ENCODE measurements around the gene PKD1L1.

DNA sequence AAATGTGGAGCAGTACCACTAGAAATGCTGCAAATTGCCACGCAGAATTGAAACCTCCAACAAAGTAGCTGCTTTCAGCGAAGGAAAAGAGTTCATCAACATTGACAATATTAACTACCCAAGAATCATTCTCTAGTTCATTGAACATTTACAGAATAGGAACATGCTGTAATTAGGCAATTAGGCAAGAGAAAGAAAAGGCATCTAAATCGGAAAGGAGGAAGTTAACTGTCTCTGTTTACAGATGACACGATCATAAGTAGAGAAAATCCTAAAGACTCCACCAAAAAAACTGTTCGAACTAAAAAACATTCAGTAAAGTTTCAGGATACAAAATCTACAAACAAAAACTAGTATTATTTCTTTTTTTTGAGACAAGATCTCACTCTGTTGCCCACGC is 8.9 kb upstream of the PKD1L1 start:
- TF ChIP-seq, protein P1, sequence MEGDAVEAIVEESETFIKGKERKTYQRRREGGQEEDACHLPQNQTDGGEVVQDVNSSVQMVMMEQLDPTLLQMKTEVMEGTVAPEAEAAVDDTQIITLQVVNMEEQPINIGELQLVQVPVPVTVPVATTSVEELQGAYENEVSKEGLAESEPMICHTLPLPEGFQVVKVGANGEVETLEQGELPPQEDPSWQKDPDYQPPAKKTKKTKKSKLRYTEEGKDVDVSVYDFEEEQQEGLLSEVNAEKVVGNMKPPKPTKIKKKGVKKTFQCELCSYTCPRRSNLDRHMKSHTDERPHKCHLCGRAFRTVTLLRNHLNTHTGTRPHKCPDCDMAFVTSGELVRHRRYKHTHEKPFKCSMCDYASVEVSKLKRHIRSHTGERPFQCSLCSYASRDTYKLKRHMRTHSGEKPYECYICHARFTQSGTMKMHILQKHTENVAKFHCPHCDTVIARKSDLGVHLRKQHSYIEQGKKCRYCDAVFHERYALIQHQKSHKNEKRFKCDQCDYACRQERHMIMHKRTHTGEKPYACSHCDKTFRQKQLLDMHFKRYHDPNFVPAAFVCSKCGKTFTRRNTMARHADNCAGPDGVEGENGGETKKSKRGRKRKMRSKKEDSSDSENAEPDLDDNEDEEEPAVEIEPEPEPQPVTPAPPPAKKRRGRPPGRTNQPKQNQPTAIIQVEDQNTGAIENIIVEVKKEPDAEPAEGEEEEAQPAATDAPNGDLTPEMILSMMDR (IDR thresholded peaks at IDR 0.05 in 4 of 5, conservative IDR thresholded peaks at IDR 0.05 in 1 of 5): no peak
- TF ChIP-seq POLR2A (IDR thresholded peaks at IDR 0.05): no peak
